Activated T-cell treated with anti-CD3 and anti-CD28 coated beads, Interleukin-2, amount 50 U/mL, for 72 hours (primary cell): ENCODE measurements around the gene CD47. TPM values are rescaled to one million over a fixed set of nuclear protein-coding genes. Genes with fewer than 3 reads are reported as not detected.

Experiments
- ATAC-seq, 2 donors: fragments of 150-1000 bp; cut with Tn5 transposase; replicated peaks in 1 of 2; 2 replicates each; pipeline ENCODE4 v1.10.0; 2021; ENCODE audit warnings: moderate library complexity in 2 of 2, mild to moderate bottlenecking in 1 of 2
- DNase-seq, 2 donors: peaks; one replicate each; pipeline ENCODE4 v3.0.0; 2021 to 2022; ENCODE audit warnings: mixed read lengths in 1 of 2
- H3K27ac Mint-ChIP-seq: one replicate; pipeline ENCODE4 v1.8.0; 2022; ENCODE audit warnings: mild to moderate bottlenecking, moderate library complexity, mixed read lengths
- H3K27me3 Mint-ChIP-seq: one replicate; pipeline ENCODE4 v1.8.0; 2022; ENCODE audit warnings: low read depth, mixed read lengths
- H3K36me3 Mint-ChIP-seq, 2 donors: one replicate each; pipeline ENCODE4 v1.8.0; 2022; ENCODE audit warnings: mixed read lengths in 2 of 2, mild to moderate bottlenecking in 1 of 2; ENCODE audit not compliant: insufficient read depth in 2 of 2
- H3K4me1 Mint-ChIP-seq: one replicate; pipeline ENCODE4 v1.8.0; 2022; ENCODE audit warnings: low read depth, mixed read lengths
- H3K4me3 Mint-ChIP-seq, 2 donors: one replicate each; pipeline ENCODE4 v1.8.0; 2022; ENCODE audit warnings: mild to moderate bottlenecking in 2 of 2, mixed read lengths in 2 of 2, moderate library complexity in 2 of 2
- H3K9me3 Mint-ChIP-seq, 2 donors: one replicate each; pipeline ENCODE4 v1.8.0; 2022; ENCODE audit warnings: mixed read lengths in 2 of 2
- total RNA-seq, 2 donors: library from RNA; stranded (reverse); gene quantifications; one replicate each; pipeline ENCODE4 v1.2.3, GENCODE V29; 2022

CD47 gene
- total RNA-seq, 2 donors from 2014 or later = 139 to 153 TPM

GRCh38 chr3:108106449-108106848 lies 15.6 kb upstream of the CD47 start:
- ATAC-seq = no peak
- Mint-ChIP-seq H3K4me3 (no peak overlapping the region), H3K27ac (no peak overlapping the region), H3K27me3 (no peaks in the 10 kb centered on the region), H3K9me3 (peaks cover 0 to 7% of the 10 kb centered on the region in 2 donors), H3K36me3 (no peaks in the 10 kb centered on the region), H3K4me1 (peaks cover 25% of the 10 kb centered on the region)
- no peak for DNase-seq

GRCh38 chr3:108106031-108106430 lies 15.2 kb upstream of the CD47 start:
- H3K4me3 Mint-ChIP-seq = no peak overlapping the region
- H3K4me1 Mint-ChIP-seq = peaks cover 29% of the 10 kb centered on the region

GRCh38 chr3:108103886-108104797 lies 13.3 kb upstream of the CD47 start:
- peaks cover 48% of the 10 kb centered on the region for H3K4me1 Mint-ChIP-seq
- DNase-seq (no peak), ATAC-seq (no peak)
- H3K27me3 Mint-ChIP-seq = no peaks in the 10 kb centered on the region
- H3K36me3 Mint-ChIP-seq = no peaks in the 10 kb centered on the region
- peaks cover 0 to 7% of the 10 kb centered on the region in 2 donors for H3K9me3 Mint-ChIP-seq
- no peak overlapping the region for H3K4me3 Mint-ChIP-seq
- no peak overlapping the region for H3K27ac Mint-ChIP-seq

More at GRCh38 chr3:108106031-108106430, 15.2 kb upstream of the CD47 start:
- H3K9me3 Mint-ChIP-seq = peaks cover 0 to 7% of the 10 kb centered on the region in 2 donors
- ATAC-seq = no peak
- H3K27ac Mint-ChIP-seq = no peak overlapping the region
- H3K36me3 Mint-ChIP-seq = no peaks in the 10 kb centered on the region
- DNase-seq = no peak
- H3K27me3 Mint-ChIP-seq = no peaks in the 10 kb centered on the region

GRCh38 chr3:108103040-108103751 lies 12.4 kb upstream of the CD47 start:
- peaks cover 0 to 7% of the 10 kb centered on the region in 2 donors for H3K9me3 Mint-ChIP-seq
- peaks cover 49% of the 10 kb centered on the region for H3K4me1 Mint-ChIP-seq
- no peaks in the 10 kb centered on the region for H3K36me3 Mint-ChIP-seq
- no peak for ATAC-seq
- DNase-seq = no peak
- H3K27me3 Mint-ChIP-seq = no peaks in the 10 kb centered on the region
- H3K4me3 Mint-ChIP-seq = no peak overlapping the region
- H3K27ac Mint-ChIP-seq = no peak overlapping the region

- H3K9me3 Mint-ChIP-seq = peaks cover 0 to 7% of the 10 kb centered on the region in 2 donors
- ATAC-seq (no peak), DNase-seq (no peak)
- H3K27ac Mint-ChIP-seq = no peak overlapping the region
- no peaks in the 10 kb centered on the region for H3K27me3 Mint-ChIP-seq
- peaks cover 52% of the 10 kb centered on the region for H3K4me1 Mint-ChIP-seq
- no peak overlapping the region for H3K4me3 Mint-ChIP-seq
- no peaks in the 10 kb centered on the region for H3K36me3 Mint-ChIP-seq
These were observed 11.7 kb upstream of the CD47 start for GRCh38 chr3:108102420-108103039.

- H3K36me3 Mint-ChIP-seq = no peaks in the 10 kb centered on the region
- H3K4me3 Mint-ChIP-seq = peak overlapping the region; percentile 63 to 79
- peaks cover 0 to 4% of the 10 kb centered on the region in 2 donors for H3K9me3 Mint-ChIP-seq
- peak overlapping the region; percentile 70 for H3K27ac Mint-ChIP-seq
- peaks cover 62% of the 10 kb centered on the region for H3K4me1 Mint-ChIP-seq
- DNase-seq (peak; percentile 31 to 63), ATAC-seq (peak; percentile 91 to 95)
- H3K27me3 Mint-ChIP-seq = no peaks in the 10 kb centered on the region
These were observed 10.3 kb upstream of the CD47 start for GRCh38 chr3:108100906-108101660.

- Mint-ChIP-seq H3K9me3 (no peaks in the 10 kb centered on the region), H3K27me3 (no peaks in the 10 kb centered on the region), H3K36me3 (no peaks in the 10 kb centered on the region), H3K4me3 (peak overlapping the region; percentile 63 to 79), H3K27ac (no peak overlapping the region), H3K4me1 (peaks cover 54% of the 10 kb centered on the region)
- ATAC-seq = peak; percentile 2 to 31
- DNase-seq = peak in 1 of 2 donors; percentile 53
These were observed 9.0 kb upstream of the CD47 start for GRCh38 chr3:108099679-108100428.

- Mint-ChIP-seq H3K27ac (no peak overlapping the region), H3K36me3 (no peaks in the 10 kb centered on the region), H3K4me3 (peak overlapping the region in 1 of 2 donors; percentile 63), H3K27me3 (no peaks in the 10 kb centered on the region), H3K9me3 (no peaks in the 10 kb centered on the region), H3K4me1 (peaks cover 54% of the 10 kb centered on the region)
- no peak for DNase-seq
- no peak for ATAC-seq
These were observed 8.4 kb upstream of the CD47 start for GRCh38 chr3:108099244-108099643.

GRCh38 chr3:108098003-108098370 lies 7.2 kb upstream of the CD47 start:
- Mint-ChIP-seq H3K4me3 (no peak overlapping the region), H3K4me1 (peaks cover 63% of the 10 kb centered on the region), H3K27me3 (no peaks in the 10 kb centered on the region), H3K27ac (no peak overlapping the region), H3K9me3 (no peaks in the 10 kb centered on the region), H3K36me3 (no peaks in the 10 kb centered on the region)
- DNase-seq (no peak), ATAC-seq (no peak)

GRCh38 chr3:108097322-108098002 lies 6.6 kb upstream of the CD47 start:
- H3K4me1 Mint-ChIP-seq = peaks cover 69% of the 10 kb centered on the region
- DNase-seq = no peak
- no peak overlapping the region for H3K27ac Mint-ChIP-seq
- H3K27me3 Mint-ChIP-seq = no peaks in the 10 kb centered on the region
- no peaks in the 10 kb centered on the region for H3K36me3 Mint-ChIP-seq
- no peak for ATAC-seq
- H3K4me3 Mint-ChIP-seq = peak overlapping the region in 1 of 2 donors; percentile 20
- no peaks in the 10 kb centered on the region for H3K9me3 Mint-ChIP-seq

- ATAC-seq (no peak), DNase-seq (no peak)
- Mint-ChIP-seq H3K36me3 (peaks cover 4 to 5% of the 10 kb centered on the region in 2 donors), H3K9me3 (peaks cover 0 to under 1% of the 10 kb centered on the region in 2 donors), H3K4me1 (peaks cover 69% of the 10 kb centered on the region), H3K27ac (no peak overlapping the region), H3K27me3 (no peaks in the 10 kb centered on the region), H3K4me3 (peak overlapping the region; percentile 0 to 2)
These were observed 5.9 kb upstream of the CD47 start for GRCh38 chr3:108096532-108097321.
